ENCODE results near the gene LYPLAL1.
"Not testable (repeated sequence)": the region's sequence is repeated elsewhere in the genome, so short reads cannot be mapped to it uniquely, and the experiment has no call there.

LYPLAL1 gene

DNA sequence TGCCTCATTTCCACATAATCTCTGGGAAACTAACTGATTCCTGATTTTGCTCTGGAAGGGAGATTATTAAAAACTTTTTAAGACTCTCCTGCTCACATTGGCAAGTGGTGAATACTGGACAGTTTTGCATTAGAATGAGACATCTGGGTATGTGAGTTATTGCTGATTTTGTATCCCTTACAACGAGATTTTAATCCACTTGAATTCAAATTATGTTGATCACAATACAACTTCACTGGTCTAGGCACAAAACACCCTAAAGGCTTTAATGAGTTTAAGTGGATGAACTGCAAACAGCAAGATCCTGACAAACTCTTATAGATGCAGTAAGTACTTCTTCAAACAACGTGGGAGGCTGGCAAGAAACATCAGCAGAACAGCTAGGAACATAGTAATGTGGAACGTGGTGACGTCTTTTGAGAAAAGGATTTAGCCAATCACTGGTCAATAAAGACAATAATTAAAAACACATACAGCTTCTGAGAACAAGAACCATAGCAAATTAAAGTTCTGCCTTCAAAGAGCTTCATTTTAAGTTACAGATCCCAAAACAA is 10.2 kb upstream of the LYPLAL1 start:
- no peak for DNase-seq

DNA sequence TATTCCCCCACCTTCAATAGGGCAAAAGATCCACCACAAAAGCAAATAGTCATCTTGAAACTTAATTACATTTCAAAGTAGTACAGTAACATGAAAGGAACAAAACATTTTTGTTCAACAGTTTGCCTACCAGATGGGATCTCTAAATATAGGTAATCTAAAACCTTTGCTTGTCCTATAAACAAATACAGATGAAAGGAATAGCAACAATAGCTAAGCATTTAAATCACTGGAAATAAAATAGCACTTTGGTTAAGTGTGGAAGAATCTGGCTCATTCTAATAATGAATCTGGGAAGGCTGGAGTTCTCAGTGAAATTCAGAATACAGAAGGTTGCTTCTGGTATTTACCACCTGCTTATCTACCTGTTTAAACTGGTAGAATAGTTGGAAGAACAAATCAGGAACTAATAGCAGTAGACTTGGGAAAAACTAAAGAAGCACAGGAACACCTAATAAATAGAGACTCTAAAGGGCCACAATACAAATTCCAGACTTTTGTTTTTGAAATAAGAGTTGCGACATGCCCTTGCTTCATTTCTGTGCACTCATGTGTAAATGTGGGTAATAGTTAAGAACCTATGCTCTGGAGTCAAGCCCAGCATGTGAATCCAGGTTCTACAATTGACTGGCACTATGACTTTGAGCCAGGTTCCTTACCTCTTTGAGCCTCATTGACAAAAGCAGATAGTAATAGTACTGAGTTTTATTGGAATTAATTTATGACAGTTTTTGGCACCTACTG is 2.3 kb upstream of the LYPLAL1 start:
- no peak for DNase-seq

DNA sequence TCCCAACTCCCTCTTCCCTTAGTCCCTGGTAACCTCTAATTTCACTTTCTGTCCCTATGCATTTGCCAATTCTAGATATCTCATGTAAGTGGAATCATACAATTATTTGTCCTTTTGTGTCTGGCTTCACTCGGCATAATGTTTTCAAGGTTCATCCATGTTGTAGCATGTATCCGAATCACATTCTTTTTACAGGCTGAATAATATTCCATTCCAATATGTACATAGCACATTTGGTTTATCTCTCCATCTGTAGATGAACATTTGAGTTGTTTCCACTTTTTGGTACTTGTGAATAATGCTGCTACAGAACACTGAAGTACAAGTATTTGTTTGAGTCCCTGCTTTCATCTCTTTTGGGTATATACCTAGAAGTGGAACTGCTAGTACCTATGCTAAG is 857 bp upstream of the LYPLAL1 start:
- DNase-seq, result no peak

DNA sequence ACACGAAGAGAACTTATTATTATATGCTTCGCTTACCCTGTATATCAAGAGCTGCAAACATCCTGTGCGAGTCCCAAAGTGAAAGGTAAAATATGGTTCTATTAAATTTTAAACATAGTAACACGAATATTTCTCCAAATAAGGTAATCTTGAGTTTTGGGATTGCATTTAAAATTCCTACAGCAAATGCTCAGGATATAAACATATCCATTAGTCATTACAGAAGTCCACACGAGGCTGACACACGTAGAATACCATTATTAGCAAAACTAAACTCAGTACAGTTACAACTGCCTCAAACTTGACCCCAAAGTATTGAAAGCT is 282 bp upstream of the LYPLAL1 start:
- no peak for DNase-seq

- peak; percentile 39 for DNase-seq
These were observed 958 bp downstream of the LYPLAL1 start for GRCh38 chr1:219174460-219175211.

DNA sequence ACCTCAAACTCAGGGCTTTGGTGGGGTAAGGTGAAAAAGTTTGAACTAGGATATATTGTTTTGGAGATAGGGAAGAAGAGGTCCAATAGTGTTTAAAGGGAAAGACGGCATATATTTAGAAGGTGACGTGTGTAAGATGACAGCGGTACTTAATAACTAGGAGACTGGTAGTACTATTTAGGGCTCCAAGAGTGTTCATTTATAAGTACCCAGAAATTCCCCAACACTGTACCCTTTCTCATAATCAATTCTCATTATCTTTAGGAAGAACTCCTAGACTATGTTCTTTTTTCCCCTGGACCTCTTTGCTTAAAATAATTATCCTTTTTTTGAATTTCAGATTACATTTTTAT is 1.5 kb downstream of the LYPLAL1 start:
- no peak for DNase-seq

DNA sequence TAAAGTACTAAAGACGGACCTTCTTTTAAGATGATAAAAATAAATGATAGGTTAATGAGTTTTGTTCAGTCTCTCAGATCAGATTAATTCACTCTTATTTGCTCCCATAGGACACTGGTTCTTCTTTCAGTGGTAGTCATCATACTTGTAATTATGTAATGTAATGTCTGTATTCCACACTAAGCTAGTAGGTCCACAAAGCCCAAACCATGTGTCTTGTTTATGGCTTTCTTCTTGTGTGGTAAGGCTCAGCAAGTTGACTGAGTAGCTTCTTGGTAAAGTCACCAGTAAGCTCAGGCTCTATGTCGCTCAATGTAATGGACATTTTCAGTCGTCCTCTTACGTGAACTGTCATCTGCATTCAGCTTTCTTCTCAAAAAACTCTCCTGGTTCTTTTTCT is 2.5 kb downstream of the LYPLAL1 start:
- DNase-seq, result no peak

DNA sequence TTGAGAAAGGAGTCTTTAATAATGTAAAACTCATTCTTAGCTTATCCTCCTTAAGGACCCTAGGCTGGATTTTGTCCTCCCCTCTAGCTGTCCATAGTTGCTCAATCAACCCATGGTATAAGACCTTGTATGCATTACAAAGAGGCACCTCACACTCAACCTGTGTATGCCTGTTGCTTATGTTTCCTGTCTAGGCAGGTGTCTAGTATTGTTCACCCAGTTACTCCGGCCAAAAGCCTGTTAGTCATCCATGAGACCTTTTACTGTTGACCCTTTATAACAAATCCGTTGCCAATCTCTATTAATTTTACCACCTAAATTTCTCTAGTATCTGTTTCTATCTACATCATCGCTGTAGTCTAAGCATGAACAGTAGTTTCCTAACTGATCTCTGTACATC is 3.7 kb downstream of the LYPLAL1 start:
- DNase-seq, result no peak

DNA sequence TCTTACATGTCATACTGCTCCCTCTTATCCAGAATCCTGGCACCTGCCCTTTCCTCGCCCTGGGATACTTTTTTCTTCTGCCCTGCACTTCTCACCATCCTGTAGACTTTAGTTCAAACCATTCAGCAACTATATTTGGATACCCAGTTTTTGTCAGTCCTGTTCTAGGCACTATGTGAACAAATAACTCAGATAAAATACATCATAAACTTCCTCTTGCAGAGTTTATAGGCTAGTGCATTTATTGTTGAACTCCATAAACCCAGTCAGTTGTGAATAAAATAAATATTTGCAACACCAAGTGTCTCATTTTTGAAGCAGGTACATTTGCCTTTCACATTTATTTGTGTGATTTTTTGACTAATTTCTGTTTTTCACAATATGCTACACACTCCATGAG is 4.3 kb downstream of the LYPLAL1 start:
- no peak for DNase-seq

GRCh38 chr1:219179293-219179692 is 5.6 kb downstream of the LYPLAL1 start:
- no peak for DNase-seq

DNA sequence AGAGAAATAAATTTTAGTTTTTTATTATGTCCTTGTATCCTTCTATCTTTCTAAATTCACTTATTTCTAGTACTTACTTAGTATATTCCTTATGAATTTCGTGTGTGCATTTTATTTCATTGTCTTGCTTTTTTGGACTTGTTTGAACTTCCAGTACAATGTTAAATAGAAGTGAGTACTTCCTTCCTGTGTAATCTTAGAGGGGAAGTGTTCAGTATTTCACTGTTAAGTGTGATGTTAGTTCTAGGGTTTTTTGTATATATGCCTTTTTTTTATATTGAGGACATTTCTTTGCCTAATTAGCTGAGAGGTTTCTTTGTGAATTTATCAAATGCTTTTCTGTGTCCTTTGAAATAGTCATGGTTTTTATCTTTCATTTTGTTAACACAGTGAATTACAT is 10.7 kb downstream of the LYPLAL1 start:
- DNase-seq, result no peak

DNA sequence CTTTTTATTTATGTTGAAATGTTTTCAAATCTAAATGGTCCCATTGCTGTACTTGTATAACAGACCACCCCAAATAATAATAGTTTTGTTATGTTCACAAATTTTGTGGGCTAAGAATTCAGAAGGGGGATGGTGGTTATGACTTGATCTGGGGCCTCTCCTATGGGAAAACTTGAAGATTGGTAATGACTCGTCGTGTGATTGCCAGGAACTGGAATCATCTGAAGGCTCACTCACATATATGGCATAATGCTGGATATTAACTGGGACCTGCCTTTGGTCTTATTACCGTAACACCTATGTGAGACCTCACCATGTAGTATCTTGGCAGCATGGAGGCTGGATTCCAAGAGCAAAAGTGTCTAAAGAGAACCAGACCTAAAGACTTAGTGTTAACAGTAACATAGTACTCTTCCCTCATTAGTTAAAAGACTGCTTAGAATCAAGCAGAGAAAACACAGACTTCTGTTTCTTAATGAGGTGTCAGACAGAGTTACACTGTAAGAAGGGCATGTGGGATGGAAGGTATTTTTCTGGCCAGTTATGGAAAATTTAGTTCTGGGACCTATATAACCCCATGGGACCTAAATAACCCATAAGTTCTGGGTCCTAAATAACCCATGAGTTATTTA is 11.9 kb downstream of the LYPLAL1 start:
- DNase-seq, result no peak

DNA sequence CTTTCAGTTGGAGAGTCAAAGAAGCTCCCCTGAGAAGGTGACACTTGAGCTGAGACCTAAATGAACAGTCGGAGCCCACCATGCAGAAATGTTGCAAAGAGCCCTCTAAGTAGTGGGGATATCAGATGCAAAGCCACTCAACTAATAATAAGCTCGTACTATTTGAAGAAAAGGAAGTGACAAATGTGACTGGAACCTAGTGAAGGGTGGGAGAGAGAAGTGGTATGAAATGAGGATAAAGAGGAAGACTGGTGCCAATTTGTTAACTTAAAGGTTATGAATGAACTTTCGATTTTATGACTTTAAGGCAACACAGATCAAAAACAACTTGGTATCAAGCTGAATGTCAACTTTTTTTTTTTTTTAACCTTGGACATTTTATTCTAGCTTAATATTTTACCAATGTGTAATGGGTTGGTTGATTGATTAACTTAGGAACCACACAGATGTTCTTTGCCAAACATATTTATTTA is 14.7 kb downstream of the LYPLAL1 start:
- no peak for DNase-seq

- peak; percentile 17 for DNase-seq
These were observed 15.5 kb downstream of the LYPLAL1 start for GRCh38 chr1:219189021-219189824.

DNA sequence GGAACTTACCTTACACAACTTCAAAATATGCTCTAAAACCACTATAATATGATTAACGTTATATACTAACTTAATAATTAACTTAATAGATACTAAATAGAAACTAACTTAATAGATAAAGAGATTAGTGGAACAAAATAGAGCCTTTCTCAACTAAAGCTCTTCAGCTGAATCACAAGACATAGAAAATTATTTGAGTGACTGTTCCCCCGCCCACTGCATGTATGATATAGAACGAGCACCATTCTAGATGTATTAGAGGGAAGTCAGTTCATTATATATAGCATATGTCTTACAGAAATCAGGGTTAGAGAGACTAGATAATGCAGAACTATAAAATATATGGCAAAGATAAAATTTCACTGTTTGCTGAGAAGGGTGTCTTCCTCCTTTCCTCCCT is 16.3 kb downstream of the LYPLAL1 start:
- DNase-seq, result no peak

DNA sequence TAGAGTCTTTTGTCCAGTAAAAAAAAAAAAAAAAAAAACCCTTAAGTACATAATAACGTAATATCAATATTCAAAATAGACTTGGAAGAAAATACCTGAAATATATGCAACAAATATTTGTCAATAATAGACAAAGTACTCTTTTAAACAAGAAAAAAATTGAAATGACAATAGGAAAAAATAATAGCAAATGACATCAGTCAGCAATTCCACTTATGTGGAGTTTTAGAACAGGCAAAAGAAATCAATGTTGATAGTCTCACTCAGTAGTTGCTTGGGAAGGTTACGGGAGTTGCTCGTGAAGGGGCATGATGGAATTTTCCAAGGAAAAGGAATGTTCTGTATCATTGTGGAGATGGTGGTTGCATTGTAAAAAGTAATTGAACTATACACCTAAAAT is 16.9 kb downstream of the LYPLAL1 start:
- no peak for DNase-seq

DNA sequence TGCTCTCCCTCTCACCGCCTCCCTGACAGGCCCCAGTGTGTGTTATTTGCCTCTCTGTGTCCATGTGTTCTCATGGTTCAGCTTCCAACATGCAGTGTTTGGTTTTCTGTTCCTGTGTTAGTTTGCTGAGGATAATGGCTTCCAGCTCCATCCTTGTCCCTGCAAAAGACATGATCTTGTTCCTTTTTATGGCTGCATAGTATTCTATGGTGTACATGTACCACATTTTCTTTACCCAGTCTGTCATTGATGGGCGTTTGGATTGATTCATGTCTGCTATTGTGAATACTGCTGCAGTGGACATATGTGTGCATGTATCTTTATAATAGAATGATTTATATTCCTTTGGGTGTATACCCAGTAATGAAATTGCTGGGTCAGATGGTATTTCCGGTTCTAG is 22.2 kb downstream of the LYPLAL1 start:
- DNase-seq, result not testable (repeated sequence)

- DNase-seq, result no peak
These were observed 28.0 kb downstream of the LYPLAL1 start for GRCh38 chr1:219201656-219202055.

- no peak for DNase-seq
These were observed 28.9 kb downstream of the LYPLAL1 start for GRCh38 chr1:219202567-219202966.

GRCh38 chr1:219206350-219206749 is 32.7 kb downstream of the LYPLAL1 start:
- DNase-seq, result no peak

- no peak for DNase-seq
These were observed 35.9 kb downstream of the LYPLAL1 start for GRCh38 chr1:219209578-219209977.

GRCh38 chr1:219210067-219210466 is 36.4 kb downstream of the LYPLAL1 start:
- no peak for DNase-seq

DNA sequence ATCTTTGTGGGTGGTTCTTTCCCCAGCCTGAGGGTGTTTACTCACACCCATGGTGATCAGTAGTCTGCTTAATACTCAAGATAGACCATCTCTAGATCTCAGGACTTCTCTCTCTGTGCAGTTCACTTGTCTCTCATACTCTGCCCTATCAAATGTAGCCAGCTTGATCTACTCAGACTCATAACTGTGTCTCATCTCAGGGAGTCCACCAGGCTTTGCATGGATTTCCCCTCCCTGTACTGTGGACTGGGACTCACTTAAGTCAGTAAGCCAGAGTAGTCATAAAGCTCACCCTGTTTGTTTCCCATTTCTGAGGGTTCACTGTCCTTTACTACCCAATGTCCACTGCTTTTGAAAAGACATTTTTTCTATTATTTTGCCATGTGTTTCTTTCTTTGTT is 41.8 kb downstream of the LYPLAL1 start:
- DNase-seq, result no peak

Data from DMS 273 treated with DMSO at 0.1 percent for 48 hours (cell line).